ENCODE measurements around the gene AMZ2.
"Not testable (repeated sequence)": the region's sequence is repeated elsewhere in the genome, so short reads cannot be mapped to it uniquely, and the experiment has no call there.

The AMZ2 gene

GRCh38 chr17:68220186-68220585 lies 27.7 kb upstream of the AMZ2 start:
- not testable (repeated sequence) for DNase-seq (ENCODE audit: low read depth in 3 of 3)

- not testable (repeated sequence) for DNase-seq (ENCODE audit: low read depth in 3 of 3)
These were observed 27.1 kb upstream of the AMZ2 start for GRCh38 chr17:68220786-68221185.

GRCh38 chr17:68221786-68222185 lies 26.1 kb upstream of the AMZ2 start:
- DNase-seq (ENCODE audit: low read depth in 3 of 3) = no peak

- DNase-seq (ENCODE audit: low read depth in 3 of 3) = no peak
These were observed 25.2 kb upstream of the AMZ2 start for GRCh38 chr17:68222606-68223005.

- not testable (repeated sequence) for DNase-seq (ENCODE audit: low read depth in 3 of 3)
These were observed 22.8 kb upstream of the AMZ2 start for GRCh38 chr17:68225055-68225454.

- not testable (repeated sequence) for DNase-seq (ENCODE audit: low read depth in 3 of 3)
These were observed 19.7 kb upstream of the AMZ2 start for GRCh38 chr17:68228039-68228680.

- DNase-seq (ENCODE audit: low read depth in 3 of 3) = no peak
These were observed 18.8 kb upstream of the AMZ2 start for GRCh38 chr17:68228817-68229570.

GRCh38 chr17:68229619-68230018 lies 18.2 kb upstream of the AMZ2 start:
- no peak for DNase-seq (ENCODE audit: low read depth in 3 of 3)

- DNase-seq (ENCODE audit: low read depth in 3 of 3) = not testable (repeated sequence)
These were observed 16.7 kb upstream of the AMZ2 start for GRCh38 chr17:68231131-68231530.

GRCh38 chr17:68231541-68231940 lies 16.3 kb upstream of the AMZ2 start:
- DNase-seq (ENCODE audit: low read depth in 3 of 3) = no peak

- DNase-seq (ENCODE audit: low read depth in 3 of 3) = not testable (repeated sequence)
These were observed 15.1 kb upstream of the AMZ2 start for GRCh38 chr17:68232741-68233140.

- DNase-seq (ENCODE audit: low read depth in 3 of 3) = not testable (repeated sequence)
These were observed 13.0 kb upstream of the AMZ2 start for GRCh38 chr17:68234726-68235335.

- not testable (repeated sequence) for DNase-seq (ENCODE audit: low read depth in 3 of 3)
These were observed 12.5 kb upstream of the AMZ2 start for GRCh38 chr17:68235336-68235791.

- not testable (repeated sequence) for DNase-seq (ENCODE audit: low read depth in 3 of 3)
These were observed 10.3 kb upstream of the AMZ2 start for GRCh38 chr17:68237369-68238163.

GRCh38 chr17:68238164-68238870 lies 9.5 kb upstream of the AMZ2 start:
- no peak for DNase-seq (ENCODE audit: low read depth in 3 of 3)

- no peak for DNase-seq (ENCODE audit: low read depth in 3 of 3)
These were observed 9.0 kb upstream of the AMZ2 start for GRCh38 chr17:68238871-68239253.

- DNase-seq (ENCODE audit: low read depth in 3 of 3) = no peak
These were observed 8.0 kb upstream of the AMZ2 start for GRCh38 chr17:68239632-68240366.

- DNase-seq (ENCODE audit: low read depth in 3 of 3) = no peak
These were observed 1.4 kb upstream of the AMZ2 start for GRCh38 chr17:68246271-68247028.

GRCh38 chr17:68248199-68248825 lies 469 bp downstream of the AMZ2 start:
- no peak for DNase-seq (ENCODE audit: low read depth in 3 of 3)

Measured in stimulated activated CD4-positive, alpha-beta T cell treated with anti-CD3 and anti-CD28 coated beads, TNF-alpha, amount 100 ng/mL, for 4 hours (primary cell).